Activated T-cell treated with anti-CD3 and anti-CD28 coated beads, Interleukin-2, amount 50 U/mL, for 1 hour (primary cell): ENCODE results near the gene GNGT1.
"Not testable (repeated sequence)": the region's sequence is repeated elsewhere in the genome, so short reads cannot be mapped to it uniquely, and the experiment has no call there.

Source experiments
- DNase-seq: peaks from one replicate; pipeline ENCODE4 v3.0.0-alpha.2; 2020

The GNGT1 gene

GRCh38 chr7:93910076-93910994 lies 4.0 kb downstream of the GNGT1 start:
- no peak for DNase-seq

DNA sequence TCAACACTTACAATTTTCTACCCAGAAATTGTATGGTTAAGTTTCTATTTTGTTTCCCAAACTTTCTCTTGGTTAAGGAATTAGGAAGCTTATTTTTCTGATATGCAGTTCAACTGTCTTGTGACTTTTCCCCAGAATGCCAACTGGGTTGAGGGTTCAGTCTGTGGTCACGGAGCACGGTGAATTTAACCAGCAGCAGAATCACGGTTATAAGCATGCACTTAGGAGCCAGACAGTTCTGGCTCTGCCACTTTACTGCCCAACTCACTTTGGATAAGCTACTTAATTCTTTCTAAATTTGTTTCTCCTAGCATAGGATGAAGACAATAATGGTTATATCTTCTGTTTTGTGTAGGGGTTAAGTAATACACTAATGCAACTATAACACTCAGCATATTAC lies 4.9 kb downstream of the GNGT1 start:
- DNase-seq = not testable (repeated sequence)

GRCh38 chr7:93911661-93912060 lies 5.3 kb downstream of the GNGT1 start:
- DNase-seq = not testable (repeated sequence)

- no peak for DNase-seq
Measured at GRCh38 chr7:93913197-93913596, 6.8 kb downstream of the GNGT1 start.

GRCh38 chr7:93914581-93915066 lies 8.3 kb downstream of the GNGT1 start:
- no peak for DNase-seq

- not testable (repeated sequence) for DNase-seq
Measured at GRCh38 chr7:93915206-93915842, 9.0 kb downstream of the GNGT1 start.

- not testable (repeated sequence) for DNase-seq
Measured at GRCh38 chr7:93915888-93916287, 9.5 kb downstream of the GNGT1 start.

GRCh38 chr7:93916315-93916714 lies 9.9 kb downstream of the GNGT1 start:
- not testable (repeated sequence) for DNase-seq

GRCh38 chr7:93920496-93921182 lies 14.3 kb downstream of the GNGT1 start:
- DNase-seq = no peak

GRCh38 chr7:93921186-93921585 lies 14.8 kb downstream of the GNGT1 start:
- no peak for DNase-seq

DNA sequence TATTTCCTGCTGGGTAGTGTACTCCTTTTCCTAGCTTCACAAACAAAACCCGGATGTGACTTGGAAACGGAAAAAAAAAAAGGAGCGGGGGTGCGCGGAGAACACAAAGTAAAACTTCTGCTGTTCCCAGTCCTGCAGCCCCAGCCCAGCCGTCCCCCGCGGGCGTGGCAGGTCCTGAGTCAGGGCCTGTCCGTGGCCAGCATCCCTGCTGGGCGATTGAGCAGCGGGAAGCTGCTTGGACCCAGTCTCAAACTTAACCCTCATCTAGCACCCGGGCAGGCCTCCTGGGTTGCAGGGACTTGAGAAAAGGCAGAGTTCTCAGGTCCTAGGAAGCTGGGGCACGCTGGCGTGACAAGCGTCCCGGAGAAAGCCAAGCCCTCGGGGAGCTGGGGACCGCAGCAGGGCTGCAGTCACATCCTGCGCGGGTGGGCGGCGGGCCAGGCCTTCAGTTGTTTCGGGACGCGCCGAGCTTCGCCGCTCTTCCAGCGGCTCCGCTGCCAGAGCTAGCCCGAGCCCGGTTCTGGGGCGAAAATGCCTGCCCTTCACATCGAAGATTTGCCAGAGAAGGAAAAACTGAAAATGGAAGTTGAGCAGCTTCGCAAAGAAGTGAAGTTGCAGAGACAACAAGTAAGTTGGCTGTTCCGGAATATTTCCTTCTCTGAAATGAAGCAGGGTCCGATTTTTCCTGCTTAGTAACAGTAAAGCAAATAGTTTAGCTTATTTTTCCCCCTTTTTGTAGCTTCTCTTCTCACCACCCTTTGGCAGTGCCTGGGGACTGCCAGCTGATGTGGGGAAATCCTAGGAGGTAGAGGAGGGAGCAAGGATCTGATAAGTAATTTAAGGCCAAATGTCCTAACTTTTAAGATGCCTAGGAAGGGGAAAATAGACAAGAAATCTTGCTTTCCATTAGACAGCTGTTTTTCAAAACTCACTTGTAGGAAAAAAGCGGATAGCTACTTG lies 15.5 kb downstream of the GNGT1 start, which contains the start of gene GNG11:
GNG11 (plus strand) TSS at position 129 of the 960 bp plus-strand sequence; CDS start at position 532, 403 bp downstream.
- DNase-seq = peak; percentile 18

GRCh38 chr7:93923296-93923695 lies 16.9 kb downstream of the GNGT1 start:
- no peak for DNase-seq

- DNase-seq = no peak
Measured at GRCh38 chr7:93923942-93924341, 17.6 kb downstream of the GNGT1 start.

GRCh38 chr7:93926800-93927199 lies 20.4 kb downstream of the GNGT1 start:
- no peak for DNase-seq

GRCh38 chr7:93927585-93927984 lies 21.2 kb downstream of the GNGT1 start:
- no peak for DNase-seq

DNA sequence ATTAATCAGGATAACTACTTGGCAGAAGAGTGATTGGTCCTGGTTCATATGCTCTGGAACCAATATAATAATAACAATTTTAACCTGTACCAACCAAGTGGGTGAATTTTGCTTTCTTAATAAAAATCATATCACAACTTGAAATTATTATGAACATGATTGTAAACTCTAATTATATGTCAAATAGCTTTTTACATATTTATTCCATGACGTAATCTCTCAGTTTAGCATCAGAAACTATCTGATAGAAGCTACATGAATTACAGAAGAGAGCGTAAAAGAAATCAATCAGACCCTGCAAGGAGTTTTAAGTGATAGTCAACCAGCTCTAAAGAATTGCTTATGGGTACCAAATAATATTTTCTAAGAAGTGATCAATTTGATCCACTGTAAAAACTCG lies 25.3 kb downstream of the GNGT1 start:
- no peak for DNase-seq

DNA sequence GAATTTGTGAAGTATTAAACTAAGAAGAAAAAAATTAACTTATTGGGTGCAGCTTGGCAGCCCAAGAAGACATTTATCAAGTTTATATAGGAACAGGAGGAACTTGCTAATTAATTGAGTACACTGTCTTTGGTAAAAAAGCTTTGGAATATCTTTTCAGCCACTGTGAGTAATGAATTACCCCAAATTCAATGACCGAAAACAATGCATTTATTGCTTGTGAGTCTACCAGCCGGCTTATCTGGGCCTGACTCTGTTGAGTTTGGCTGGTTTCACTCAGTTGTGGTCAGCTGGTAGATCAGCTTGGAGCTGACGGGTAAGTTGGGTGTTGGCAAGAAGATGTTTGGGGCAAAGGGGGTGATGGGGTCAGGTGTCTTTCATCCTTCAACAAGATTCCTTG lies 26.8 kb downstream of the GNGT1 start:
- no peak for DNase-seq

DNA sequence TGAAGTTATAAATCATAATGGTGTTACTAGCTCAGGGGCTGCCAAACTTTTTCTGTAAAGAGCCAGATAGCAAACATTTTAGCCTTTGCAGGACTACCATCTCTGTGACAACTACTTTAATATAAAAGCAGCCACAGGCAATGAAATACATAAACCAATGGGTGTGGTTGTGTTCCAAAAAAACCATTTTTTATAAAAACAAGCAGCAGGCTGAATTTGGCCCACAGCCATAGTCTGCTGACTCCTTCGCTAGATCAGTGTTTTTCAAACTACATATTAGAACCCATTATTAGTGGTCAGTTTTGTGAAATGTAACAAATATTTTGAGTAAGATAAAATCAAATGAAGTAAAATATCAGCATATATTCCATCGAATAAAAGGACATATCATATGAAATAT lies 28.7 kb downstream of the GNGT1 start:
- no peak for DNase-seq

- no peak for DNase-seq
Measured at GRCh38 chr7:93937818-93938217, 31.5 kb downstream of the GNGT1 start.

GRCh38 chr7:93938293-93938692 lies 31.9 kb downstream of the GNGT1 start:
- DNase-seq = no peak

GRCh38 chr7:93941945-93942344 lies 35.6 kb downstream of the GNGT1 start:
- DNase-seq = no peak
